ENCODE results near the gene CSTF1. TPM values are rescaled to one million over a fixed set of nuclear protein-coding genes. Genes with fewer than 3 reads are reported as not detected.

Gene CSTF1
- polyA plus RNA-seq (2013, experiment 1 of 2), result 49.2 TPM
- polyA plus RNA-seq (2013, experiment 2 of 2), result 50.8 TPM

DNA sequence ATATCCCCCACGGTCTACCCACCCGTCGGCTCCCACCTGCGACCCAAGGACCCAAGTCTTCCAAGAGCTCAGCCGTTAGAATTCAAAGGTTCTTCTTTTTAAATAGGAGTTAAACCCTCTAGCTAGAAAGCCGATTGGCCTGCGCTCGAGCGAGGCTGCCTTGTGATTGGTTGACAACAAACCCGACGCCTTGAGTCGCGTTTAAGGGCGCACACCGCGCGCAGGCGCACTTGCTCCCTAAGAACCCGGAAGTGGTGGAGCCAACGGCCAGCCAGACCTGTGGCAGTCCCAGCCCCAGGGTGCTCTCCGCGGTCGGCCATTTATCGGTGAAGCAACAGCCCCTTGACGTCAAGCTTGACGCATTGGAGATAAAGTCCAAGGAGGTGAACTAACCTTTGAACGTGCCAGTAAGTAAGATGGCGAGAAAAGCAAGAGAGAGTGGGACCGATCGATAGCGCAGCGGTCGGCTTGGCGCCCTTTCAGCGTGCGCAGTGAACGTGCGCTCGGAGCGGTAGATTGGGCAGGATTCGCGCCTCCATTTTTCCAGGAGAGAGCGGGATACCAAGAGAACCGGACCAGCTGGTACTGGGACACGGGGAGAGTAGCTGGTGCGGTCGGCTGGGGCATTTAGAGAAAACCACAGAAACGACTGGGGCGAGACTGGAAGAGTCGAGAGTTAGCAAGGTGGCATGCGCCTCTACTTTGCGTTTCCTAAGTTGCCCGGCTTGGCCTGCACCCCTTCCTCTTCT lies at the start of gene CSTF1, which contains the start of gene AURKA:
CSTF1 (plus strand) TSS at position 514 of the 749 bp plus-strand sequence. CDS start 2,908 bp downstream, outside the sequence.
AURKA (minus strand) TSS at position 84 of the 749 bp plus-strand sequence. CDS start 4,018 bp downstream, outside the sequence.
- Histone ChIP-seq H3K36me3 (ENCODE audit: insufficient read depth, low read length) (peaks cover 68% of the 10 kb centered on the region), H3K27ac (ENCODE audit: low read depth, low read length) (peak within 1 kb of the TSS; percentile 91), H3K4me3 (ENCODE audit: low read length) (peak within 1 kb of the TSS; percentile 88), H3K9ac (ENCODE audit: low read depth, low read length) (peak within 1 kb of the TSS; percentile 94), H3K9me3 (ENCODE audit: insufficient read depth, low read depth, low read length) (no peaks in the 10 kb centered on the region), H3K27me3 (ENCODE audit: insufficient read depth, low read length) (no peaks in the 10 kb centered on the region), H3K4me1 (ENCODE audit: insufficient read depth, low read length) (peaks cover 13% of the 10 kb centered on the region)
- under 1% methylated on average over 53 of the region's 53 CpGs for WGBS

GRCh38 chr20:56342783-56343182 lies 49.7 kb upstream of the CSTF1 start:
- H3K4me1 ChIP-seq (ENCODE audit: insufficient read depth, low read length), result peaks cover 4% of the 10 kb centered on the region; the same call in 1 of the 2 replicates
- no peak overlapping the region for H3K4me3 ChIP-seq (ENCODE audit: low read length)
- 78% methylated on average over 3 of the region's 3 CpGs for whole genome bisulfite sequencing
- no peak overlapping the region for H3K9ac ChIP-seq (ENCODE audit: low read depth, low read length)
- H3K27ac ChIP-seq (ENCODE audit: low read depth, low read length), result no peak overlapping the region
- no peaks in the 10 kb centered on the region for H3K36me3 ChIP-seq (ENCODE audit: insufficient read depth, low read length)
- H3K27me3 ChIP-seq (ENCODE audit: insufficient read depth, low read length), result peaks cover 43% of the 10 kb centered on the region
- H3K9me3 ChIP-seq (ENCODE audit: insufficient read depth, low read depth, low read length), result 0 out of 2 replicates have a peak, but pooled peaks cover 2% of the 10 kb centered on the region

DNA sequence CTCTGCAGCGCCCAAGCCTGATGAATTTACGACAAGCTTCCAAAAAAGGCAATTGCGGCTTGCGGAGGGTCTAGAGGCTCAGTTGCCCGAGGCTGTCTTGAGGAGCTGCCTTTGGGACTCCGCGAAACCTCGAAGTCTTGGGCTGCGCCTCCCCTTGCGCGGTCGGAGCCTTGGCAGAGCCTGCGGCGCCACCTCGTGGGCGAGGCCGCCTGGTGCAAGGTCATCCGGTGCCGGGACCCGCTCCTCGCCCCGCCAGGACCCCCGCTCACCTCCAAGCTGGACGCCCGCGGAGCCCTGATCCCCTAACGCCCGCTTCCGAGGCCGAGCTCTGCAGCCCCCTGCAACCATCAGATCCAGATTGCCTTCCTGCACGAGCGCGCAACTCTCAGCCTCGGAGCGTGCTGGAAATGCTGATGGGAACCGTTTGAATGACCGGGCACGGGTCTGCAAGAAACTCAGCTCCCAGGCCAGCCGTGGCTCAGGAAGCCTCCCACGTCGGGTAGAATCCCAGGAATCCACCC lies 48.5 kb upstream of the CSTF1 start:
- Histone ChIP-seq H3K27ac (ENCODE audit: low read depth, low read length) (no peak overlapping the region), H3K4me3 (ENCODE audit: low read length) (peak overlapping the region; percentile 44)

DNA sequence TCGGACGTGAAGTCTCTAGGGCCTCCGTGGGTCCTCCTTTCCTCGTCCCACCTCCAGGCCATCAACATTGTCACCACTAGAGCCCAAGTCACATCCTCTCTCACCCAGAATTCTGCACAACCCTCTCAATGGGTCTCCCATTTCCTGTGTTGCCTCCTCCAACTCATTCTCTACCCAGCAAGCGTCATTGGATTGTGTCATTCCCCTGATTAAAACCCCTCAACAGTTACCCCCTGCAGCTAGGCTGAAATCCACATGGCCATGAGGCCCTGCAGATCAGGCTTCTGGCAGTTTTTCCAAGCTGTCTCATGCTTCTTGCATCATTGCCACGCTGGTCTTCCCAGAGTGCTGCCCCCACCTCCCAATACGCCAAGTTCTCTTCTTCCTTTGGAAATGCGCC lies 46.5 kb upstream of the CSTF1 start:
- no peak overlapping the region for H3K4me3 ChIP-seq (ENCODE audit: low read length)
- peaks cover 16% of the 10 kb centered on the region for H3K4me1 ChIP-seq (ENCODE audit: insufficient read depth, low read length)
- WGBS, result 92% methylated on average over 8 of the region's 8 CpGs
- no peak overlapping the region for H3K9ac ChIP-seq (ENCODE audit: low read depth, low read length)
- H3K36me3 ChIP-seq (ENCODE audit: insufficient read depth, low read length), result no peaks in the 10 kb centered on the region
- no peak overlapping the region for H3K27ac ChIP-seq (ENCODE audit: low read depth, low read length)
- H3K27me3 ChIP-seq (ENCODE audit: insufficient read depth, low read length), result peaks cover 64% of the 10 kb centered on the region
- H3K9me3 ChIP-seq (ENCODE audit: insufficient read depth, low read depth, low read length), result no peaks in the 10 kb centered on the region

More for the DNA sequence above, 48.5 kb upstream of the CSTF1 start:
- 4% methylated on average over 41 of the region's 41 CpGs for WGBS
- Histone ChIP-seq H3K36me3 (ENCODE audit: insufficient read depth, low read length) (no peaks in the 10 kb centered on the region), H3K9me3 (ENCODE audit: insufficient read depth, low read depth, low read length) (no peaks in the 10 kb centered on the region), H3K27me3 (ENCODE audit: insufficient read depth, low read length) (peaks cover 51% of the 10 kb centered on the region), H3K9ac (ENCODE audit: low read depth, low read length) (no peak overlapping the region), H3K4me1 (ENCODE audit: insufficient read depth, low read length) (peaks cover 15% of the 10 kb centered on the region)

- no peak overlapping the region for H3K9ac ChIP-seq (ENCODE audit: low read depth, low read length)
- no peaks in the 10 kb centered on the region for H3K9me3 ChIP-seq (ENCODE audit: insufficient read depth, low read depth, low read length)
- H3K27me3 ChIP-seq (ENCODE audit: insufficient read depth, low read length), result peaks cover 59% of the 10 kb centered on the region
- 34% methylated on average over 11 of the region's 13 CpGs for WGBS
- H3K4me3 ChIP-seq (ENCODE audit: low read length), result peak overlapping the region; percentile 10; the same call in 1 of the 2 replicates
- peaks cover 16% of the 10 kb centered on the region for H3K4me1 ChIP-seq (ENCODE audit: insufficient read depth, low read length)
- peak overlapping the region; percentile 23; the same call in 1 of the 2 replicates for H3K27ac ChIP-seq (ENCODE audit: low read depth, low read length)
- no peaks in the 10 kb centered on the region for H3K36me3 ChIP-seq (ENCODE audit: insufficient read depth, low read length)
Observed at GRCh38 chr20:56347628-56348304, 44.7 kb upstream of the CSTF1 start.

DNA sequence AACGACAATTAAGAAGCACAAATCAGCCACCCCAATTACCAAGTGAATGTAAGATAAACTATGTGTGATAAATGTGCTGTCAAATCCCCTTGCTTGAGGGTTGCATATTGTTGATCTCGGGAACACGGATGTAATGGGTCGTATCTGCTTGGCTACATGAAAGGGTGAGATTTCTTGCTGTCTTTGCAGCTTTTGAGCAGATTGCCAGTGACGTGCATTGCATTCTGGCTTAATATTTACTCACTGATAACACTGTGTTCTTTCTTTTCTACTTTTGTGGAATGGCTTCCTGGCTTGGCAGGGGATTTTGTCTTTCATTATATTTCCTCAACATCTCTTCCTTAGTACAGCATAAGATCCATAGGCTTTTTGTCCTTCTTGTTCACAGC lies 44.1 kb upstream of the CSTF1 start:
- Histone ChIP-seq H3K4me3 (ENCODE audit: low read length) (no peak overlapping the region; the same call in 1 of the 2 replicates), H3K27me3 (ENCODE audit: insufficient read depth, low read length) (peaks cover 54% of the 10 kb centered on the region), H3K4me1 (ENCODE audit: insufficient read depth, low read length) (peaks cover 16% of the 10 kb centered on the region), H3K9ac (ENCODE audit: low read depth, low read length) (no peak overlapping the region), H3K9me3 (ENCODE audit: insufficient read depth, low read depth, low read length) (no peaks in the 10 kb centered on the region), H3K27ac (ENCODE audit: low read depth, low read length) (peak overlapping the region; percentile 23; the same call in 1 of the 2 replicates), H3K36me3 (ENCODE audit: insufficient read depth, low read length) (no peaks in the 10 kb centered on the region)
- 17% methylated on average over 4 of the region's 5 CpGs for WGBS

DNA sequence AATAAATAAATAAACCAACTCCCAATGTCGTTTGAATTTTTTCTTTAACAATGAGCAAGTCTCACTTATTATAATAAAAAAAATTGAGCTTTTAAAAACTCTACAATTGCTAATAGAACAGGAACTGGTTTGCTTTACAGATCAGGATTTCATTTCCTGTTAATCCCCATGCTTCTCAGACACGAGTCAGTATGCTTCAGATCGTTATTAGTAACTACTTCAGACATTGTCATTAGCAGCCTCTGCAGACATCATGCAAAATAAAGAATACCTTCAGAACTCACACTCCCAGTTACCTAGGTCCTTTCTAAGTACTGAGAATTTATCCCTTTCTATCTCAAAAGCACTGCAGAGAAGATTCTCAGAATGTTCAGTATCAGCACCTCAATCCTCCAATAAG lies 43.7 kb upstream of the CSTF1 start:
- H3K4me1 ChIP-seq (ENCODE audit: insufficient read depth, low read length), result peaks cover 16% of the 10 kb centered on the region
- H3K4me3 ChIP-seq (ENCODE audit: low read length), result no peak overlapping the region
- 27% methylated on average over 2 of the region's 3 CpGs for WGBS
- H3K36me3 ChIP-seq (ENCODE audit: insufficient read depth, low read length), result no peaks in the 10 kb centered on the region
- peaks cover 49% of the 10 kb centered on the region for H3K27me3 ChIP-seq (ENCODE audit: insufficient read depth, low read length)
- no peaks in the 10 kb centered on the region for H3K9me3 ChIP-seq (ENCODE audit: insufficient read depth, low read depth, low read length)
- no peak overlapping the region for H3K9ac ChIP-seq (ENCODE audit: low read depth, low read length)
- H3K27ac ChIP-seq (ENCODE audit: low read depth, low read length), result no peak overlapping the region; the same call in 1 of the 2 replicates

DNA sequence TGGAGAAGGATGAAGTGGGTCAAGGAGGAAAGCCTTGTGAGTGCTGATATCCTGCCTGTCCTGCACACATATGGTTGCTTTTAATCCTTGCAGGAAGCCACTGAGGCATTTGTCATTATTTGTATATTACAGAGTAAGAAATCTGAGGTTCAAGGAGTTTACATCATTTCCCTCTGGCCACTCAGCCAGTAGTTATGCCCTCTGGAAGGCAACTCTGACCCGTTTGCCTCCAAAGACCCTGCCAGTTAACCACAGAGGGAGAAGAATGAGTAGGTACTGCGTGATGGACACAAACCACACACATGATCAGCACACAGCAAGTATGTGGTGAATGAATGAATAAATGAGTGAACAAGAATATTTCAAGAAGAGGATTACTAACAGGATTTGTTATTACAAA lies 41.6 kb upstream of the CSTF1 start:
- H3K27me3 ChIP-seq (ENCODE audit: insufficient read depth, low read length), result peaks cover 29% of the 10 kb centered on the region
- no peak overlapping the region for H3K27ac ChIP-seq (ENCODE audit: low read depth, low read length)
- no peak overlapping the region for H3K4me3 ChIP-seq (ENCODE audit: low read length)
- H3K36me3 ChIP-seq (ENCODE audit: insufficient read depth, low read length), result no peaks in the 10 kb centered on the region
- no peaks in the 10 kb centered on the region for H3K9me3 ChIP-seq (ENCODE audit: insufficient read depth, low read depth, low read length)
- H3K4me1 ChIP-seq (ENCODE audit: insufficient read depth, low read length), result peaks cover 16% of the 10 kb centered on the region
- 100% methylated on average over 1 of the region's 2 CpGs for WGBS
- no peak overlapping the region for H3K9ac ChIP-seq (ENCODE audit: low read depth, low read length)

DNA sequence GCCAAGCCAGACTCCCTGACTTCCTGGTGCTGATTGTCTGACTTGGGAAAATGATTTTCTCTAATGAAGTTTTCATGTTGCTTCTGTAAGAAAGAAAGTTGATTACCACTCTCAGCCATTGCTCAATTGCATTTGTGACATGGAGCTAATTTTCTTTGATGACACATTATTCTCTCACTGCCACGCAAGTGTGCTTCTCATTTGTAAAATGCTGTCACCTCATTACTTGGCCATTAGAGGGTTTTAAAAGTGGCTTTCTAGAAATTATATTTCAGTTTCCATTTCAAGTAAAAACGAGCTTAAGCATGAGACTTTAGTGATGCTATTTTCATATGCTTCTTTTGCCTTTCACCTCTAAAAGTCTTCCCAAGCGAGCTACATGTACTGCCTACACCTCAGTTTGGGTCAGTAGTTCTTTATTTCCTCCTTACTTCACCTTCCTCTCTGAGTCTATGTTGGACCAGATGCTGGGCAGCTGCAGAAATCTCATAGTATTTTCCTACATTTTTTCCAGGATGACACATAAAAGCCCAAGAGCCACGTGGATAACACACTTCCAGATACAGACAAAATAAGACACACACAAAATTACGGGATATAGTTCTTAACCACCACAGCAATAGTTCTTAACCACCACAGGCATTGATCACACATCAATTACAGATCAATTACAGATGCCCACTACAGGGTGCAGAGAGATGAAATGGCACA lies 39.9 kb upstream of the CSTF1 start:
- Histone ChIP-seq H3K36me3 (ENCODE audit: insufficient read depth, low read length) (no peaks in the 10 kb centered on the region), H3K9ac (ENCODE audit: low read depth, low read length) (no peak overlapping the region), H3K4me1 (ENCODE audit: insufficient read depth, low read length) (peaks cover 15% of the 10 kb centered on the region), H3K9me3 (ENCODE audit: insufficient read depth, low read depth, low read length) (no peaks in the 10 kb centered on the region), H3K4me3 (ENCODE audit: low read length) (no peak overlapping the region), H3K27me3 (ENCODE audit: insufficient read depth, low read length) (peaks cover 20% of the 10 kb centered on the region), H3K27ac (ENCODE audit: low read depth, low read length) (no peak overlapping the region)
- WGBS, result 86% methylated on average over 5 of the region's 5 CpGs

GRCh38 chr20:56353356-56353755 lies 39.1 kb upstream of the CSTF1 start:
- Histone ChIP-seq H3K27me3 (ENCODE audit: insufficient read depth, low read length) (peaks cover 17% of the 10 kb centered on the region), H3K9ac (ENCODE audit: low read depth, low read length) (no peak overlapping the region), H3K27ac (ENCODE audit: low read depth, low read length) (no peak overlapping the region), H3K4me3 (ENCODE audit: low read length) (no peak overlapping the region), H3K4me1 (ENCODE audit: insufficient read depth, low read length) (peaks cover 7% of the 10 kb centered on the region), H3K36me3 (ENCODE audit: insufficient read depth, low read length) (no peaks in the 10 kb centered on the region), H3K9me3 (ENCODE audit: insufficient read depth, low read depth, low read length) (no peaks in the 10 kb centered on the region)
- WGBS, result 87% methylated on average over 4 of the region's 4 CpGs

Measured in HUES64 (cell line).